ENCODE measurements around the gene DOCK10. TPM values are rescaled to one million over a fixed set of nuclear protein-coding genes. Genes with fewer than 3 reads are reported as not detected.

DOCK10 gene
- total RNA-seq, 6 experiments from 2014 or later = 61.1 to 78.8 (median 75.8) TPM

DNA sequence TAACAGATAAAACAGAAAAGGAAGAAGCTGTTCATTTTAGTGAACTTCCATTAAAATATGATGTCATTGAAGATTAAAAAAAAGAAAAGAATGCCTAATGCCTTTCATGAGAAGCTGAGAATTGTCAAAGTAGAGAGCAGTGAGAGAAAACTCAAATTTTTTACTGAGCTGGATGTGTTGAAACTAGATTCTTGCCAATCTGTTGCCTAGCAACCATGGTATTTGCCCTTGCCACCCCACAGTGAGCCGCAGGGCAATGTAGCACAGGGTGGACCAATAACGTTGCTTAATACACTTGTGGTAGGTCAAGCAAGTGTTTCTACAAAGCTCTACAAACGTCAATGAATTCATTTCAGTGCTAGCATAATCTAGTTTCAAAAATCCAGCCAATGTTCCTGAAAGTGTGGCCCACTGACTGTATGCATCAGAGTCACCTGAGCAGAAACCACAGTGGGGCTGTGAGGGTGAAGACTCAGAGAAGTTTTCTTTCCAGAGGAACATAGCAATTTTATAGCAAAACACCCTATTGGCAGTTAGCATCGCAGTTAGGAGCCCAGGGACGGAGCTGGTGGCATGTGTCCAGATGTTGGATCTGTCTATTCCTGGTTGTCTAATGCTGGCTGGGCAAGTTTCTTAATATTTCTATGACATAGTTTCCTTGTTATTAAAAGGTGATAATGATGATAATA lies 132.2 kb downstream of the DOCK10 start:
- H3K27ac Mint-ChIP-seq = peak overlapping the region; percentile 84

DNA sequence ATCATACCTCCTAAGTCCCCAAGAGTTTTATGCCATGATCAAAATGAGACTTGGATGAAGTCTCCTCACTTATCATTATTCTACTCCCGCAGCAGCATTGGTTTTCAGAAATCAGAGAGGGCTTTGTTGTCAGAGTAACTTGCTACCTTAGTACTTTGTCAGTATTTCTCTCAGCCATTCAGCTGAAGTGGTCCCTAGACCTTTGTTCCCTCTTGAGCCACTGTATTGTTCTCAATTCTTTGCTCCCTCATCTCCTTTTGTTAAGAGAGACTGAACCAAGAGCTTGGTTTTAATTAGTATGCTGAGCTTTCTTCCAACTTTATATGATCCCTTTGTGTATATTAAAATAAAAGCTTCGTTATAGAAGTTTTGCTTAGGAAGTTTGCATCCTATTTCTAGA lies 133.4 kb downstream of the DOCK10 start:
- Mint-ChIP-seq H3K27me3 (ENCODE audit: insufficient read depth) (peaks cover 2% of the 10 kb centered on the region; the same call in 1 of the 2 replicates), H3K4me1 (ENCODE audit: low read depth) (peaks cover 61% of the 10 kb centered on the region), H3K27ac (peak overlapping the region; percentile 84; the same call in 1 of the 2 replicates), H3K4me3 (no peak overlapping the region), H3K9me3 (no peaks in the 10 kb centered on the region), H3K36me3 (ENCODE audit: low read depth) (peaks cover 42% of the 10 kb centered on the region)
- TF ChIP-seq, protein P1, sequence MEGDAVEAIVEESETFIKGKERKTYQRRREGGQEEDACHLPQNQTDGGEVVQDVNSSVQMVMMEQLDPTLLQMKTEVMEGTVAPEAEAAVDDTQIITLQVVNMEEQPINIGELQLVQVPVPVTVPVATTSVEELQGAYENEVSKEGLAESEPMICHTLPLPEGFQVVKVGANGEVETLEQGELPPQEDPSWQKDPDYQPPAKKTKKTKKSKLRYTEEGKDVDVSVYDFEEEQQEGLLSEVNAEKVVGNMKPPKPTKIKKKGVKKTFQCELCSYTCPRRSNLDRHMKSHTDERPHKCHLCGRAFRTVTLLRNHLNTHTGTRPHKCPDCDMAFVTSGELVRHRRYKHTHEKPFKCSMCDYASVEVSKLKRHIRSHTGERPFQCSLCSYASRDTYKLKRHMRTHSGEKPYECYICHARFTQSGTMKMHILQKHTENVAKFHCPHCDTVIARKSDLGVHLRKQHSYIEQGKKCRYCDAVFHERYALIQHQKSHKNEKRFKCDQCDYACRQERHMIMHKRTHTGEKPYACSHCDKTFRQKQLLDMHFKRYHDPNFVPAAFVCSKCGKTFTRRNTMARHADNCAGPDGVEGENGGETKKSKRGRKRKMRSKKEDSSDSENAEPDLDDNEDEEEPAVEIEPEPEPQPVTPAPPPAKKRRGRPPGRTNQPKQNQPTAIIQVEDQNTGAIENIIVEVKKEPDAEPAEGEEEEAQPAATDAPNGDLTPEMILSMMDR (IDR thresholded peaks at IDR 0.05) = no peak
- DNase-seq = no peak

More for the DNA sequence above, 132.2 kb downstream of the DOCK10 start:
- H3K4me3 Mint-ChIP-seq = no peak overlapping the region; the same call in 1 of the 2 replicates
- H3K27me3 Mint-ChIP-seq (ENCODE audit: insufficient read depth) = peaks cover 2% of the 10 kb centered on the region; the same call in 1 of the 2 replicates
- H3K4me1 Mint-ChIP-seq (ENCODE audit: low read depth) = peaks cover 49% of the 10 kb centered on the region
- TF ChIP-seq, protein P1 (IDR thresholded peaks at IDR 0.05) = no peak
- H3K9me3 Mint-ChIP-seq = no peaks in the 10 kb centered on the region
- peaks cover 42% of the 10 kb centered on the region for H3K36me3 Mint-ChIP-seq (ENCODE audit: low read depth)
- peak; percentile 56 for DNase-seq

DNA sequence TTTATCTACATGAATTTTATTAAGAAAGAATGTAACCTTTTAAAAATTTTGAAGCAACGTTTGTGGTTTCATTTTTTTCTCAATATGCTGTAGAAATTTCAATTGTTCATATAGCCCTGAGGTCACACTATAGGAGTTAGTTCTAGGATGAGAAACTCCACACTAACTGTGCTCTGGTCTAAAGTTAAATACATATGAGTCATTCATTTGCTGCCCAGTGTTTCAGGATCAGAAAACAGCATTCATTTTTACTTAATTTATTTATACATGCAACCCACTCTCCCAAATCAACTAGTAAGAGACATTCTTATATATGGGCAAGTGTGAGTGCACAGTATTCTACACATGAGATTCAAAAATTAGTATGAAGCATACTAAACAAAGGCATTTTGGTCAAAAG lies 137.9 kb downstream of the DOCK10 start:
- TF ChIP-seq, protein P1 (IDR thresholded peaks at IDR 0.05) = no peak
- Mint-ChIP-seq H3K27me3 (ENCODE audit: insufficient read depth) (no peaks in the 10 kb centered on the region), H3K9me3 (no peaks in the 10 kb centered on the region), H3K36me3 (ENCODE audit: low read depth) (peaks cover 29% of the 10 kb centered on the region), H3K4me1 (ENCODE audit: low read depth) (peaks cover 42% of the 10 kb centered on the region), H3K4me3 (no peak overlapping the region), H3K27ac (peak overlapping the region; percentile 61)
- no peak for DNase-seq

DNA sequence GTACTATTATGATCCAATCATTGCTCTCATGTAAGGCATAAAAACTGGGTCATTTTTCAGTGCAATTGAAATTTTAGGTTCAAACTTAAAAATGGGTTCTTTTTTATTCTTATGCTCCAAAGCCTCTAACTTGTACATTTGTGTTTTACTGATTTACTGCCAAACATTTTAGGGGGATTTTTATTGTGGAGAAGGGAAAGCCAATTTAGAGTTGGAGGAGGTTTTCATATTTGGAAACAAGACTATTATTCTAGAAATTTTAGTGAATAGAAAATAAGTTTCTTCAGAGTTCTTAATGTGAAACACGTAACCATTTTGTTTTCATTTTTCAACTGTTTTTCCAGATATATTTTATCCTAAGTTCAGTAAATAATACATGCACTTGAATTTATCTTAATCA lies 138.6 kb downstream of the DOCK10 start:
- no peaks in the 10 kb centered on the region for H3K9me3 Mint-ChIP-seq
- TF ChIP-seq, protein P1 (IDR thresholded peaks at IDR 0.05) = no peak
- peaks cover 35% of the 10 kb centered on the region for H3K4me1 Mint-ChIP-seq (ENCODE audit: low read depth)
- no peak for DNase-seq
- no peak overlapping the region for H3K4me3 Mint-ChIP-seq
- H3K27ac Mint-ChIP-seq = peak overlapping the region; percentile 52; the same call in 1 of the 2 replicates
- H3K36me3 Mint-ChIP-seq (ENCODE audit: low read depth) = peaks cover 26% of the 10 kb centered on the region
- peaks cover 1% of the 10 kb centered on the region; the same call in 1 of the 2 replicates for H3K27me3 Mint-ChIP-seq (ENCODE audit: insufficient read depth)

DNA sequence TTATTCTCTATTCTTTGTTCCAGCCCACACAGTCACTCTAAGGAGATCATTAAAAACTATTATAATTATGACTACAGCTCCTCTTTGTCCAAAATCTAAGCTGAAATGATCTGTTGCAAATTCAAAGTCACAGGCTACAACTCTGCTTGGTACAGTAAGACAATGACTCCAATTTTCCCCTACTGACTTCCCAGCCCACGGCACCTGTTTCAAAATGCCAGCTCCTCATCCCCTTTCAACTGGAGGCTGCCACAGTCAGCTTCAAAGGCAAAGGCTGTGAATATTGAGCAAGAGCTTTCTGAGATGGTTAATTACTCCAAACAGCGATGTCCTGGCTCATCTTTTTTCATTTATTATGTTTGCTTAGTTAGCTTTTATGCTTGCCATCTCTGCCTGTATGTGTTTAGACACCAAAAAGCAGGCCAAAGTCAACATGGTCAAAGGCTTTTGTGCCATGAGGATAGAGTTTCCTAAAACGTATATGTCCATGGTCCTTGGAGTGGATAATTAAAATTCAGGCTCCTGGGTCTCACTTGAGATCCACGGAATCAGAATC lies 141.1 kb downstream of the DOCK10 start:
- no peak overlapping the region for H3K27ac Mint-ChIP-seq
- peaks cover 36% of the 10 kb centered on the region for H3K4me1 Mint-ChIP-seq (ENCODE audit: low read depth)
- no peak overlapping the region for H3K4me3 Mint-ChIP-seq
- TF ChIP-seq, protein P1 (IDR thresholded peaks at IDR 0.05) = no peak
- H3K9me3 Mint-ChIP-seq = no peaks in the 10 kb centered on the region
- H3K36me3 Mint-ChIP-seq (ENCODE audit: low read depth) = peaks cover 17% of the 10 kb centered on the region
- no peak for DNase-seq
- peaks cover 4% of the 10 kb centered on the region; the same call in 1 of the 2 replicates for H3K27me3 Mint-ChIP-seq (ENCODE audit: insufficient read depth)
